NCI-H2029 (cell line): ENCODE results near the gene FAM161A.

ENCODE experiments used
- DNase-seq: peaks from one replicate; lab custom pipeline; 2025; lab: John Stamatoyannopoulos, UW

The FAM161A gene

DNA sequence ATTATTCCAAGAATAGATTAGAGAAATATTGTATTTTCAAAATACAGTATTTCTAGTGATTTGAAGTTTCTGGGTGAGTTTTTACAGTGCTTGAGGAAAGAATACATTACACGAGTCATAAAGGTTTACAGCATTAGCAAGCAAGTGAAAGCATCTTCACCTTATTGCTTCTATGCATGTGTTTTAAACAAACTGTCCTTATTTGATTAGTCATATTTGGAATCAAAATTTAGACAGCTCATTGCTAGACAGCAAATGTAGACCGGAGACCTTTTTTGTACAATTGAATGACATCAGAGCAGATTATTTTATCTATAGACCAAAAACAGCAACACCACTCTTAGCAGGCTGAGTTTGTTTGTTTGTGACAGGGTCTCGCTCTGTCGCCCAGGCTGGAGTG lies 69.2 kb downstream of the FAM161A start:
- DNase-seq, result no peak

- no peak for DNase-seq
Observed at GRCh38 chr2:61775956-61776570, 77.8 kb downstream of the FAM161A start.
